ENCODE data around the gene FOXI2. TPM values are rescaled to one million over a fixed set of nuclear protein-coding genes. Genes with fewer than 3 reads are reported as not detected.
A peak's percentile ranks its signal among the peaks of the same experiment; 100 is the strongest.

The FOXI2 gene
- total RNA-seq, 1 donor from 2014 or later: not detected

GRCh38 chr10:127694580-127695193, 42.3 kb upstream of the FOXI2 start:
- no peaks in the 10 kb centered on the region for H3F3A ChIP-seq (ENCODE audit: low read depth)
- Mint-ChIP-seq H3K36me3 (no peaks in the 10 kb centered on the region), H3K9me3 (no peaks in the 10 kb centered on the region), H3K4me3 (no peak overlapping the region), H3K4me1 (no peaks in the 10 kb centered on the region), H3K27me3 (ENCODE audit: insufficient read depth, low read depth) (peaks cover 2% of the 10 kb centered on the region), H3K27ac (no peak overlapping the region)
- H2AFZ ChIP-seq (replicated peaks): peak overlapping the region; percentile 91
- H3K9ac ChIP-seq: no peak overlapping the region
- H3K4me1 ChIP-seq: no peaks in the 10 kb centered on the region
- H3K4me3 ChIP-seq: no peak overlapping the region
- no peak overlapping the region for H3K4me2 ChIP-seq
- DNase-seq (ENCODE audit: low spot score): peak; percentile 84
- no peaks in the 10 kb centered on the region for H4K20me1 ChIP-seq (ENCODE audit: low read depth)
- H3K79me2 ChIP-seq (ENCODE audit: low read depth): no peaks in the 10 kb centered on the region
- TF ChIP-seq EZH2phosphoT487 (IDR thresholded peaks at IDR 0.05) (no peak), CTCF (IDR thresholded peaks at IDR 0.05) (peak; percentile 83)
- H3K9me3 ChIP-seq (ENCODE audit: low read depth): no peaks in the 10 kb centered on the region
- no peak overlapping the region for H3K27ac ChIP-seq
- H3K36me3 ChIP-seq: no peaks in the 10 kb centered on the region
- H3K27me3 ChIP-seq: no peaks in the 10 kb centered on the region

- no peak overlapping the region for H3K4me3 Mint-ChIP-seq
- Histone ChIP-seq H3F3A (ENCODE audit: low read depth) (no peaks in the 10 kb centered on the region), H2AFZ (replicated peaks) (no peak overlapping the region), H3K4me2 (no peak overlapping the region), H3K79me2 (ENCODE audit: low read depth) (no peaks in the 10 kb centered on the region), H3K4me1 (no peaks in the 10 kb centered on the region), H3K4me3 (no peak overlapping the region), H3K9ac (no peak overlapping the region), H3K9me3 (ENCODE audit: low read depth) (no peaks in the 10 kb centered on the region), H3K27me3 (no peaks in the 10 kb centered on the region), H4K20me1 (ENCODE audit: low read depth) (no peaks in the 10 kb centered on the region), H3K36me3 (no peaks in the 10 kb centered on the region), H3K27ac (no peak overlapping the region)
- no peak for DNase-seq (ENCODE audit: low spot score)
- H3K27ac Mint-ChIP-seq: no peak overlapping the region
- no peaks in the 10 kb centered on the region for H3K9me3 Mint-ChIP-seq
- H3K36me3 Mint-ChIP-seq: no peaks in the 10 kb centered on the region
- peaks cover 2% of the 10 kb centered on the region for H3K27me3 Mint-ChIP-seq (ENCODE audit: insufficient read depth, low read depth)
- TF ChIP-seq CTCF (IDR thresholded peaks at IDR 0.05): no peak
- TF ChIP-seq EZH2 (IDR thresholded peaks at IDR 0.05): no peak
- TF ChIP-seq EZH2phosphoT487 (IDR thresholded peaks at IDR 0.05): no peak
- H3K4me1 Mint-ChIP-seq: no peaks in the 10 kb centered on the region
Measured at GRCh38 chr10:127695431-127695830, 41.6 kb upstream of the FOXI2 start.

DNA sequence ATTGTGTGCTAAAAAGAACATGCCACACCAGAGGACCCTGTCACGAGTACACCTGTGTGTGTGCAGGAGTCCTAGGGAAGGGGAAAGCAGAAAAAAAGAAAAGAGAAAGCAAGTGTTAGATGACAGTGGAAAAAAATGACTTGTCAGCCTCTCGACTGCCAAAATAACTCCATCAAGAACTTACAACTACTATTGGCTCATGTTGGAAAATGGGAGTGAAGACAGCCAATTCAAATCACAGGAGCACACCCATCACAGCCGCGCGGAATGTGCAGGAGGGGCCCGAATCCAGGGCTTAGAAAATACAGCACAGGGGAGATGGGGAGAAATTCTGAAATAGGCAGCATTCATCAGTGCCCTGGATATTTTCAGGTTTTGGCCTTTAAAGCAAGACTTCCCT, 38.1 kb upstream of the FOXI2 start:
- Histone ChIP-seq H3K27me3 (no peaks in the 10 kb centered on the region), H3K9ac (no peak overlapping the region), H2AFZ (replicated peaks) (no peak overlapping the region), H3K4me2 (no peak overlapping the region), H3K9me3 (ENCODE audit: low read depth) (no peaks in the 10 kb centered on the region), H3K4me1 (no peaks in the 10 kb centered on the region), H3K4me3 (no peak overlapping the region), H3K27ac (no peak overlapping the region), H4K20me1 (ENCODE audit: low read depth) (no peaks in the 10 kb centered on the region), H3K36me3 (no peaks in the 10 kb centered on the region), H3K79me2 (ENCODE audit: low read depth) (no peaks in the 10 kb centered on the region), H3F3A (ENCODE audit: low read depth) (no peaks in the 10 kb centered on the region)
- no peak overlapping the region for H3K4me3 Mint-ChIP-seq
- no peaks in the 10 kb centered on the region for H3K36me3 Mint-ChIP-seq
- H3K27ac Mint-ChIP-seq: no peak overlapping the region
- TF ChIP-seq CTCF (IDR thresholded peaks at IDR 0.05) (no peak), EZH2 (IDR thresholded peaks at IDR 0.05) (no peak), EZH2phosphoT487 (IDR thresholded peaks at IDR 0.05) (no peak)
- peaks cover 2% of the 10 kb centered on the region for H3K27me3 Mint-ChIP-seq (ENCODE audit: insufficient read depth, low read depth)
- peaks cover 15% of the 10 kb centered on the region for H3K4me1 Mint-ChIP-seq
- DNase-seq (ENCODE audit: low spot score): no peak
- no peaks in the 10 kb centered on the region for H3K9me3 Mint-ChIP-seq

Measured in neural progenitor cell (in vitro differentiated cells).